SK-N-SH treated with all-trans-retinoic acid at 6 μM for 48 hours (cell line): ENCODE results near the gene MYL4.
"Not testable (repeated sequence)": the region's sequence is repeated elsewhere in the genome, so short reads cannot be mapped to it uniquely, and the experiment has no call there.

Experiments
- ATAC-seq: fragments of 200-7000 bp; cut with Tn5 transposase; 3 replicates; pipeline ENCODE4 v1.9.1; 2020; ENCODE audit warnings: mild to moderate bottlenecking, moderate library complexity
- ARNTL ChIP-seq: fragments of 450-650 bp; formaldehyde crosslinking; IDR thresholded peaks from 2 replicates; pipeline ENCODE4 v1.5.0; 2020; ENCODE audit warnings: low read depth, mild to moderate bottlenecking, moderate library complexity, borderline replicate concordance
- BACH2 ChIP-seq: fragments of 250-450 bp; sonication (Bioruptor Pico); IDR thresholded peaks from 2 replicates; pipeline ENCODE4 v1.9.0; 2021; ENCODE audit warnings: mild to moderate bottlenecking, borderline replicate concordance
- CREB5 ChIP-seq: fragments of 250-450 bp; sonication (Bioruptor Pico); IDR thresholded peaks from 2 replicates; pipeline ENCODE4 v1.5.1; 2020; ENCODE audit warnings: low read depth, mild to moderate bottlenecking, moderate library complexity
- CSDC2 ChIP-seq: fragments of 250-450 bp; sonication (Bioruptor Pico); IDR thresholded peaks from 2 replicates; pipeline ENCODE4 v1.5.0; 2020; ENCODE audit warnings: mild to moderate bottlenecking, moderate library complexity
- CSRNP3 ChIP-seq: fragments of 250-450 bp; sonication (Bioruptor Pico); IDR thresholded peaks from 2 replicates; pipeline ENCODE4 v1.5.1; 2021; ENCODE audit warnings: mild to moderate bottlenecking, moderate library complexity
- ESRRG ChIP-seq: fragments of 250-450 bp; sonication (Bioruptor Pico); IDR thresholded peaks from 2 replicates; pipeline ENCODE4 v1.6.1; 2021; ENCODE audit warnings: mild to moderate bottlenecking
- GLIS3 ChIP-seq: fragments of 250-450 bp; sonication (Bioruptor Pico); IDR thresholded peaks from 2 replicates; pipeline ENCODE4 v1.5.0; 2020; ENCODE audit warnings: mild to moderate bottlenecking, moderate library complexity
- OSR1 ChIP-seq: fragments of 250-450 bp; sonication (Bioruptor Pico); IDR thresholded peaks from 2 replicates; pipeline ENCODE4 v1.8.0; 2022; ENCODE audit warnings: moderate library complexity, mild to moderate bottlenecking, inconsistent platforms
- PATZ1 ChIP-seq: fragments of 250-450 bp; sonication (Bioruptor Pico); IDR thresholded peaks from 2 replicates; pipeline ENCODE4 v1.8.0; 2020; ENCODE audit warnings: mild to moderate bottlenecking, moderate library complexity, borderline replicate concordance
- POU6F1 ChIP-seq: fragments of 250-450 bp; sonication (Bioruptor Pico); IDR thresholded peaks from 2 replicates; pipeline ENCODE4 v1.8.0; 2021; ENCODE audit warnings: low read depth, mild to moderate bottlenecking, moderate library complexity, borderline replicate concordance
- PPARA ChIP-seq: fragments of 250-450 bp; sonication (Bioruptor Pico); IDR thresholded peaks from 2 replicates; pipeline ENCODE4 v1.5.0; 2020; ENCODE audit warnings: mild to moderate bottlenecking, borderline replicate concordance
- RARB ChIP-seq: fragments of 250-450 bp; sonication (Bioruptor Pico); IDR thresholded peaks from 2 replicates; pipeline ENCODE4 v1.8.0; 2021; ENCODE audit warnings: mild to moderate bottlenecking, moderate library complexity
- SNAI2 ChIP-seq: fragments of 250-450 bp; sonication (Bioruptor Pico); IDR thresholded peaks from 2 replicates; pipeline ENCODE4 v1.5.0; 2020; ENCODE audit warnings: mild to moderate bottlenecking, moderate library complexity
- TCF4 ChIP-seq: fragments of 250-450 bp; sonication (Bioruptor Pico); IDR thresholded peaks from 2 replicates; pipeline ENCODE4 v1.8.0; 2021; ENCODE audit warnings: mild to moderate bottlenecking, moderate library complexity, borderline replicate concordance
- TOX ChIP-seq: fragments of 250-450 bp; sonication (Bioruptor Pico); IDR thresholded peaks from 2 replicates; pipeline ENCODE4 v1.8.0; 2021; ENCODE audit warnings: mild to moderate bottlenecking, moderate library complexity, borderline replicate concordance
- TSHZ2 ChIP-seq: fragments of 250-450 bp; sonication (Bioruptor Pico); IDR thresholded peaks from 2 replicates; pipeline ENCODE4 v1.5.0; 2020; ENCODE audit warnings: mild to moderate bottlenecking, moderate library complexity
- ZC3H10 ChIP-seq: fragments of 250-450 bp; sonication (Bioruptor Pico); IDR thresholded peaks from 2 replicates; pipeline ENCODE4 v1.5.1; 2021; ENCODE audit warnings: mild to moderate bottlenecking, moderate library complexity
- ZFP3 ChIP-seq: fragments of 250-450 bp; sonication (Bioruptor Pico); IDR thresholded peaks from 2 replicates; pipeline ENCODE4 v1.5.0; 2020; ENCODE audit warnings: mild to moderate bottlenecking, moderate library complexity
- ZFP30 ChIP-seq: fragments of 450-650 bp; formaldehyde crosslinking; IDR thresholded peaks from 2 replicates; pipeline ENCODE4 v1.5.0; 2022; ENCODE audit warnings: mild to moderate bottlenecking, moderate library complexity
- ZNF565 ChIP-seq: fragments of 450-650 bp; formaldehyde crosslinking; conservative IDR thresholded peaks from 2 replicates; pipeline ENCODE4 v1.5.0; 2020; ENCODE audit warnings: low read depth, mild to moderate bottlenecking, moderate library complexity
- ZNF70 ChIP-seq: fragments of 450-650 bp; formaldehyde crosslinking; IDR thresholded peaks from 2 replicates; pipeline ENCODE4 v1.5.0; 2020; ENCODE audit warnings: mild to moderate bottlenecking, moderate library complexity
- ZNF8 ChIP-seq: fragments of 450-650 bp; formaldehyde crosslinking; IDR thresholded peaks from 2 replicates; pipeline ENCODE4 v1.5.0; 2020; ENCODE audit warnings: mild to moderate bottlenecking, moderate library complexity

MYL4 gene

GRCh38 chr17:47165137-47165536, 44.0 kb upstream of the MYL4 start:
- no peak for TF ChIP-seq BACH2 (CRISPR knock-in tag)
- no peak for TF ChIP-seq TOX (CRISPR knock-in tag)
- no peak for TF ChIP-seq RARB
- TF ChIP-seq ZNF8 (CRISPR knock-in tag), result no peak
- TF ChIP-seq ESRRG, result no peak
- no peak for TF ChIP-seq ZNF70 (CRISPR knock-in tag)
- TF ChIP-seq PPARA (CRISPR knock-in tag), result no peak
- TF ChIP-seq ZNF565, result no peak
- TF ChIP-seq ZFP3 (CRISPR knock-in tag), result no peak
- no peak for TF ChIP-seq TCF4
- TF ChIP-seq ZC3H10 (CRISPR knock-in tag), result no peak
- no peak for TF ChIP-seq POU6F1
- no peak for TF ChIP-seq CSRNP3
- no peak for TF ChIP-seq ZFP30
- no peak for ATAC-seq

- not testable (repeated sequence) for ATAC-seq
Measured at GRCh38 chr17:47166854-47167253, 42.3 kb upstream of the MYL4 start.

GRCh38 chr17:47168896-47169295, 40.3 kb upstream of the MYL4 start:
- not testable (repeated sequence) for ATAC-seq

GRCh38 chr17:47170710-47171109, 38.4 kb upstream of the MYL4 start:
- ATAC-seq, result no peak
- TF ChIP-seq TSHZ2 (CRISPR knock-in tag), result no peak
- TF ChIP-seq OSR1 (CRISPR knock-in tag), result no peak
- TF ChIP-seq GLIS3 (CRISPR knock-in tag), result no peak
- no peak for TF ChIP-seq ZC3H10 (CRISPR knock-in tag)
- no peak for TF ChIP-seq CSDC2 (CRISPR knock-in tag)
- no peak for TF ChIP-seq SNAI2
- no peak for TF ChIP-seq ARNTL (CRISPR knock-in tag)
- TF ChIP-seq PATZ1 (CRISPR knock-in tag), result no peak
- no peak for TF ChIP-seq POU6F1
- TF ChIP-seq CSRNP3, result no peak
- TF ChIP-seq PPARA (CRISPR knock-in tag), result no peak
- TF ChIP-seq CREB5 (CRISPR knock-in tag), result no peak
- no peak for TF ChIP-seq BACH2 (CRISPR knock-in tag)
- TF ChIP-seq RARB, result no peak
- TF ChIP-seq TCF4, result no peak
- no peak for TF ChIP-seq ZFP30
- TF ChIP-seq TOX (CRISPR knock-in tag), result no peak
- TF ChIP-seq ESRRG, result no peak
- no peak for TF ChIP-seq ZNF565
- TF ChIP-seq ZNF70 (CRISPR knock-in tag), result no peak
